Right cardiac atrium (tissue), 5 donors: ENCODE data around the gene TSHZ3. TPM values are rescaled to one million over a fixed set of nuclear protein-coding genes. Genes with fewer than 3 reads are reported as not detected.
A peak's percentile ranks its signal among the peaks of the same experiment; 100 is the strongest.

Source experiments
- ATAC-seq, 2 donors: fragments of 200-7000 bp; cut with Tn5 transposase; one replicate each; pipeline versions ENCODE4 v1.8.0 to v1.9.1; 2020; ENCODE audit warnings: moderate library complexity in 2 of 2, mild to moderate bottlenecking in 1 of 2
- DNase-seq, 3 donors: peaks; one replicate each; pipeline ENCODE4 v3.0.0-alpha.2; 2020
- H3K27ac ChIP-seq: one replicate; pipeline ENCODE4 v1.5.1; 2013; ENCODE audit warnings: mild to moderate bottlenecking, low read length, control low read depth, moderate library complexity
- H3K27me3 ChIP-seq: one replicate; pipeline ENCODE4 v1.6.1; 2013; ENCODE audit not compliant: control insufficient read depth, insufficient read depth
- H3K4me1 ChIP-seq: one replicate; pipeline ENCODE4 v1.6.1; 2013; ENCODE audit warnings: low read length; ENCODE audit not compliant: control insufficient read depth, insufficient read depth
- H3K4me3 ChIP-seq: one replicate; pipeline ENCODE4 v1.5.1; 2013; ENCODE audit warnings: low read length, control low read depth
- H3K9me3 ChIP-seq: one replicate; pipeline ENCODE4 v1.6.1; 2013; ENCODE audit warnings: low read length; ENCODE audit not compliant: control insufficient read depth
- WGBS: extraction: QIAGEN DNeasy Blood & Tissue Kit; methylation state at CpG from one replicate; pipeline ENCODE4 v1.1.7; 2013; 5-methylcytosine and 5-hydroxymethylcytosine counted together
- intact Hi-C, 4 donors: fragments of 100-400 bp; cut with DNase I; formaldehyde crosslinking; loops; one replicate each; pipeline versions ENCODE4 v1.11.0 to v1.14.0; 2022 to 2023
- polyA plus RNA-seq: library from polyadenylated mRNA; stranded (reverse); fragments of 200-250 nt; gene quantifications from one replicate; pipeline ENCODE4 v1.2.3, GENCODE V29; 2013
- total RNA-seq, 4 donors: library from RNA; stranded (reverse); fragmentation: NEBNext Ultra II Directional; extraction: Animal tissue kit (Norgen Biotek cat#: 25700); gene quantifications; one replicate each; pipeline ENCODE4 v1.2.1, GENCODE V29; 2021
- donor health status: healthy with polysubstance abuse.
- donor health status: DM: no; HTN: yes; CAD: no.
- donor health status: DM: no; HTN: no; CAD: no.
- donor health status: DM: no; HTN: yes; CAD: no; lungs with severe emphysema.
- donor health status: DM: yes; HTN: yes; CAD: no.

The TSHZ3 gene
- total and polyA plus RNA-seq, 5 donors, result 1.5 to 7.0 (median 3.9) TPM

DNA sequence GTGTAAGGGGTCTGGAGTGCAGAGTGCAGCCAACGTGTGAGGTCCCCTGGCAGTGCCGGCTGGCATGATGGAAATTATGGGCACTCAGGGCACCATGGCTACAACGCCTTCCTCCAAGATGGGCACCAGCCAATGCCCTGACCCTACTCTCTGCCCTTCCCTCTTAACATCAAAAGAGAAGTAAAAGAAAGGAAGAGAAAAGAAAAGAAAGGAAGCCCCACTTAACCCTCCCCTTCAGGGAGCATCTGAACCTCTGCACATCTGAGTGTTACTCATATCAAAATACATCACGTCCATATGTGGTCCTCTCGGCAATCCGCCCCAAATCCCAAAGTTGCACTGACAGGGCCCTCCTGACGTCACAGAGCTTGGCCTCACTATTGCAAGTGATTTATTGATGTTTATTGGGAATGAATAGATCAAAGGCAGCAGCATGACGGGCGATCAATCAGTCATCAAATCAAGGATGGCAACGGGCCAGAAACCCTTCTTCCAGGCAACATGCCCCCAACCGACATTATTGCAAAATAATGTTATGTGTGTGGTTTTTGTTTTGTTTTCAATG is 1.3 kb downstream of the TSHZ3 start:
- no peak for ATAC-seq
- 34% methylated on average over 11 of the region's 11 CpGs for WGBS
- peak in 1 of 3 donors; percentile 66 for DNase-seq
- H3K4me3 ChIP-seq, result peak overlapping the region; percentile 98
- H3K4me1 ChIP-seq, result peaks cover 2% of the 10 kb centered on the region
- no peaks in the 10 kb centered on the region for H3K27me3 ChIP-seq
- intact Hi-C loops, result no loop called here
- no peaks in the 10 kb centered on the region for H3K9me3 ChIP-seq
- H3K27ac ChIP-seq, result no peak overlapping the region

DNA sequence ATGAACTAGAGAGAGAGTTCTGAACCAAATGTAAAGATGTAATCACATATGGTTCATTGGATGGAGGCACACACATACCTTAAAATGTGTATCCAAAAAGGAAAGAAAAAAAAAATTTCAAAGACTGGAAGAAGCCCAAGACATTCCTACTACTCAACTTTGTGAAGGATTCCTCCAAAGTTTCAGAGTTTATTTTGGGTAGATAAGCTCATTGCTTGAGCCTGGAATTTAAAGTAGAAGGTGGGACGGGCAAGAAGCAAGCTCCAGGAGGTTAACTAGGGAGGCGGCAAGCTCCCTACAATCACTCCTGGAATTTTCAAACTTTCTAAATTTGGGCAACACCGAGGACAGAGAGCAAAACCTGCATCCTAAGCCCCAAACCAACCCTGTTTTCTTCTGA is 1.9 kb downstream of the TSHZ3 start:
- H3K9me3 ChIP-seq, result no peaks in the 10 kb centered on the region
- no peaks in the 10 kb centered on the region for H3K27me3 ChIP-seq
- H3K27ac ChIP-seq, result no peak overlapping the region
- H3K4me1 ChIP-seq, result peaks cover 2% of the 10 kb centered on the region
- DNase-seq, result no peak
- no peak for ATAC-seq
- no peak overlapping the region for H3K4me3 ChIP-seq
- WGBS, result 46% methylated on average over 3 of the region's 3 CpGs
- intact Hi-C loops, result no loop called here

DNA sequence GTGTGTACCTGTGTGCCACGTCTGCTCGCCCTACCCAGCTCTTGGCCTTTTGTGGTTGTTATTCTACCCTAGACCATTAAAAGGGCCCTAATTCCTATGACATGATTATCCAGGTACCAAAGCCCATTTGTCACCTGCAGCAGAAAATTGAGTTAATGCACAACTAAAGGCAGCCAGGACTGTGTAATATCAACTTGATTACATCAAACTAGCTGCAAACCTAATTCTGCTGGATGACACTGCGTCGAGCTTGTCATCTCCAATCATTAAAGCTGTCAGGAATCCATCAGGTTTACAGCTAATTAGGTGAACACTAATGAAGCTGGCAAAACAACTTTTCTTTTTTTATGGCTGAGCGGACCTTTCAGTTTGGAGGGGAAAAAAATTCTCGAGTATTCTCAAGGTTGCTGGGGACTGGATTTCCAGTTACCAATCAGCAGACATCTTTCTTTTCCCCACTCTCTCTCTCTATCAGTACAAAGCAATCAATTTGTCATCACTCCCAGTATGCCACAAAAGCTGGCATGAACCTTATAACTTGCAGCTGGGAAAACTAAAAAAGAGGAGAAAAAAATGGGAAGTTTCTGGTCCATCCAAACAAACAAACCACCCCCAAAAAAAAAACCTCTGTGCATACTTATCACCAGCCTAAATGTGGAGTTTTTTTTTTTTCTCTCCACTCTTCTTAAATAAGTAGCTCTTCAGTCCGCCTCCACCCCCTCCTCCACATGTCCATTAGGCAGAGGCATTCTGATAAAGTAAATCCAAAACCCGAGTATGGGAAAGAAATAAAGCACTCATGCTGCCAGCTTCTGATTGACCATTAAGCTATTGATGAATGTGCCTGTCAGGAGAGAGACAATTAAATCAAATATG is 2.8 kb downstream of the TSHZ3 start:
- Histone ChIP-seq H3K27me3 (no peaks in the 10 kb centered on the region), H3K4me3 (no peak overlapping the region), H3K27ac (no peak overlapping the region), H3K4me1 (peaks cover 2% of the 10 kb centered on the region), H3K9me3 (no peaks in the 10 kb centered on the region)
- 78% methylated on average over 8 of the region's 8 CpGs for WGBS
- intact Hi-C loops, result no loop called here
- DNase-seq (no peak), ATAC-seq (no peak)

DNA sequence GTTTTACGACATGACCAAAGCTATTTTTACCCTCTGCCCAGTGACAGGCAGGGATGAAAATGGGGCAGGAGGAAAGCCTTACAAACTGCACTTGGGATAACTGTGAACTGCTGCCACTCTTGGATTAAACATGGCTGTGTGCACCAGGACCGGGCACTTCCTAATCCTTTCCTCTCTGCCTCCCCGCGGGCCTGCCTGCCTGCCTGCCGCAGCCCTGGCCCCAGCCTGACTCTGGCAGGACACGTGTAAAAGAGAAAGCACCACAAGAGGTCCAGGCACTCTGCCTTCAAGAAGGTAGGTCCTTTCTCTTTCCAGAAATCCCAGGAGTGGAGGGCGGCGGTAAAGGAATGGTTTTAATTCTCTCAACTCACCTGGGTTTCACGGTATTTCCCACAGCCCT is 4.8 kb downstream of the TSHZ3 start:
- no peaks in the 10 kb centered on the region for H3K9me3 ChIP-seq
- no peaks in the 10 kb centered on the region for H3K27me3 ChIP-seq
- H3K4me1 ChIP-seq, result peaks cover 5% of the 10 kb centered on the region
- no peak for DNase-seq
- H3K4me3 ChIP-seq, result no peak overlapping the region
- no peak overlapping the region for H3K27ac ChIP-seq
- 57% methylated on average over 9 of the region's 9 CpGs for WGBS
- no peak for ATAC-seq
- intact Hi-C loops, result no loop called here

DNA sequence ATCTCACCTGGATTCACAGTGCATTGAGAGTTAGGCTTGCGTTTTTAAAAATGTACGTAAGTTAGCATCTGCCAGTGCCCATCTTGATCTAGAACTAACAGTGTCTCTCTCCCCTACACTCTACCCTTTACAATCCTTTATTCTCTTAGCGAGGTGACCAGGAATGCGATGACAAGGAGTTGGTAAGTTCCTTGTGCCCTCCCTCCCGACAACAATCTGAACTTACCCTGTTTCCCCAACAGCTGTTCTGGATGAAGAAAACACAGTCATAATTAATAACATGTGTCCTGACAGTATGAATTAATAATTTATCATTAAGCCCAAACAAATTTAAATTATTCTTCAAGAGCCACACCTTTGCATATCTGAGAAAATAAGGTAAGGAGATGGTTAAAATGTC is 6.3 kb downstream of the TSHZ3 start:
- Histone ChIP-seq H3K4me3 (no peak overlapping the region), H3K9me3 (no peaks in the 10 kb centered on the region), H3K27ac (no peak overlapping the region), H3K27me3 (no peaks in the 10 kb centered on the region), H3K4me1 (peaks cover 5% of the 10 kb centered on the region)
- 88% methylated on average over 5 of the region's 5 CpGs for WGBS
- ATAC-seq, result no peak
- DNase-seq, result no peak
- intact Hi-C loops, result no loop called here

DNA sequence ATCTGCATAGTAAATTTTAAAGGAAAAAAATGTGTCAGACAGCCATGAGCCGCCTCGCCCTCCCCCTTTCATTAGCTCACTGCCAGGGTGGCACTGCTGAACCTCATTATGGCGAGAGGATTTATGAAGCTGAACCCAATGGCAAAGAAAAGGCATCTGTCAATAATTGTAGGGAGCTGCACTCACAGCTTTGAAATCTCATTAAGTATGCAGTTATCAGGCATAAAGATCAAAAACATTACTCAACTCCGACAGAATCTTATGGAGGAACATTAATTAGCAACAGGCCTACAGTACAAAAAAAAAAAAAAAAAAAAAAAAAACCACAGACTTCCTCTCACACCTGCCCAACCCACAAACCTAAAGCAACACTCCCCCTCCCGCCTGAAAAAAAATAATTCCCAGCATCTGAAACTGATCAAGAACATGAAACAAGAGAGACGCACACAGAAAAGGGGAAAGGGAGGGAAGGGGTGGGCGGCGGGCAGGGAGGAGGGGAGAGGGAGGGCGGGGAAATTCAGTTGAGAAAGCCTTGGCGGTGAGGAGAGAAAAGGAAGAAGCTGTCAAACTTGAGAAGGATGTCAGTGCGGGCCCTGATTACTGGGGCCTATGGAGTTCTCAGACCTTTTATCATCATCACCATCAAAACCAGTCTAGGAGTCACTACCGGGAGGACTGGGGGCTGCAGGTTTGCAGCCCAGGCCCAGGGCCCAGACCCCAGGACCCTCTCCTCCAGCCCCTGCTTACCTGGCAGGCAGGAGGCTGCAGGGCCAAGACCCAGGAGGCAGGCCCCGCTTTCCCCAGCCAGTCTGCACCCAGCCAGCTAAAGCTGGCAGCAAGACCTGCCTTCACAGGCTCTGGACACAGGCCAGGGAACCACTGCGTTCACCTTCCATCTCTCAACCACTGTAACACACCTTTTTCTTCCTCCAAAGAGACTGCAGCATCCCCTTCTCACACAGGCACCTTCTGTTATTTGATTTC is 8.9 kb downstream of the TSHZ3 start:
- ATAC-seq (no peak), DNase-seq (no peak)
- no peaks in the 10 kb centered on the region for H3K9me3 ChIP-seq
- WGBS, result 46% methylated on average over 14 of the region's 14 CpGs
- H3K4me1 ChIP-seq, result peaks cover 3% of the 10 kb centered on the region
- intact Hi-C loops, result no loop called here
- no peaks in the 10 kb centered on the region for H3K27me3 ChIP-seq
- no peak overlapping the region for H3K27ac ChIP-seq
- H3K4me3 ChIP-seq, result no peak overlapping the region

DNA sequence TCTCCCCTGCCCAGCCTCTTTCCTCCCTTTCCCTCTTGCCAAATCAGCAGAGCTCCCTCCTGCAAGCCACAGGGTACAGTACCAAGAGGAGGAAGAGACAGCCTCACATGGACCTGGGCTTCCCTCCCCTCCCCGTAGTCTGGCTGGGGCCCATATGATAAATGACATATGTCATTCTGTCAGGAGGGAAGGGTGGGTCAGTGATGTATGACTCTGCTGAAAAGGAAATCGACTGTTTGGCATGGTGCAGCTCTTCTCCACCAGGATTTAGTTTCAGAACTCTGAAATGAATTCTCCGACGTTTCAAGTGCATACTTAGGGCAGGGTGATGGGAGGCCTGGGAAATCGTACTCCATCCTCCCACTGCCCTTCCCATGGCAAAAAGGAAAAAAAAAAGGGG is 9.8 kb downstream of the TSHZ3 start:
- Histone ChIP-seq H3K4me1 (peaks cover 3% of the 10 kb centered on the region), H3K27ac (no peak overlapping the region), H3K27me3 (no peaks in the 10 kb centered on the region), H3K4me3 (no peak overlapping the region), H3K9me3 (no peaks in the 10 kb centered on the region)
- ATAC-seq (peak; percentile 40 to 47), DNase-seq (no peak)
- 23% methylated on average over 5 of the region's 5 CpGs for WGBS
- intact Hi-C loops, result no loop called here

DNA sequence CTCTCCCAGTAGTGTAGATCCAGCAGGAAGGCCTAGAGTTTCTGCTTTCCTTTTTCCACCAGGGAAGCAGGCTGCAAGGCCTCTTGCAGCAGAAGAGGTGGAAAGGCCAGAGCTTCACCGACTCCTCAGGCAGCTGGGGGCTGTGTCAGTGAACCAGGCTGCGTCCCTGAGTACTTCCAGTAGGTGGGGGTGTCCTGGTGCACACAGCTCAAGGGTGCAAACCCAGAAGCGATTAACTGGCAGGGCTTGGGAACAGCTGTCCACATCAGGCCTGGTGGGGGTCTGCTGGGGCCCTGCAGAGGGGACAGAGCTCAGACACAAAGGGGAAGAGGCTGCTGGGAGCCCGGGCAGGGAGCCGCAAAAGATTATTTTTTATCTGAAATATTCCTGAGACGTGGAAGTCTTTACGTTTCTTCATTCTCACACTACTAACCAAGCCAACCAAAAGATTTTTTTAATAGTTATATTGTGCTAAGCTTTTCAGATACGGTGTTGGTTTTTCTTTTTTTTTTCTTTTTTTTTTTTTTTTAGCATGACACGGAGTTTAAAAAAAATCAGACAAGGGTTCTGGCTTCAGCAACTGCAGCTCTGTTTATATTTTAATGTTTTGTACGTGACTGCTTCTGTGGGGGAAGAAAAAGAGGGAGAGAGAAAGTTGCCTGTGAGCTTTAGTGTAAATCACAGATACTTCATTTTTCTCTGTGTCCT is 11.0 kb downstream of the TSHZ3 start:
- Histone ChIP-seq H3K27ac (no peak overlapping the region), H3K4me3 (no peak overlapping the region)

DNA sequence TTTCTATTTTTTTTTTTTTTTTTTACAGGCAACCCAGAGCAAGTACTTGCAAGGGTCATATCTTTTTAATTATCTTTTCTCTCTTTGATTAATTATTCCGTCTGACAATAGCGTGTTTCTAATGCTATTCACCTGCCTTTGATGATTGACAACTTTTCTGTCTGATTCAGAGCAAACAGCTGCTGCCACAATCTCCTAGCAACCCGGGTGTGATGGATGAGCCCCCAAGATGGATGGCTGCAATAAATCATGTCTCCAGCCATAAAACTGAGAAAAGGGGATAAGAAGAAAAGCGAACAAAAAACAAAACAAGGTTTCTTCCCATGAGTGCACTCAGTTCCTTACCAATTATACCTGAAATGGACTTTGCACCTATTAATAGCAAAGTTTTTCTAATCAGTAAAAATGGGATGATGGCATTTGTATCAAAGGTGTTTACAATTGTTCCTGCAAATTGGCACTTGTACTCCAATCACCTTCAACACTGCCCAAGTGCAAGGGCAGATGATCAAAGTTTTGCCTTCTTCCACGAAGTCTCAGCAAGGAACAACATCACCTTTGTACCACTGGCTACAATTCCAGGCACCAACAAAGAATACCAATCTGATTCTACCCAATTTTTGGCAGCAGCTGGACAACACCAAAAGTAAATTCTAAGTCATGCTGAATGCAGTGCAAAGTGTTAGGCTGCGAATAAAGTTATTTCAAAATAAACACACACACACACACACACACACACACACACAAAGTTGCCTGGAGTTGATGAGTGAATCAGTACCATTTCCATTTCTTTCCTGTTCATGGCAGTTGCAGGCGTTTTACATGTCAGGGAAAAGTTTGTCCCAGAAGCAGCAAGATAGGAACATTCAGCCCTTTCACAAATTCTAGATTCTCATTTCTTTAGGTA is 12.0 kb downstream of the TSHZ3 start:
- DNase-seq (no peak), ATAC-seq (no peak)
- intact Hi-C loops, result no loop called here
- Histone ChIP-seq H3K27me3 (no peaks in the 10 kb centered on the region), H3K4me3 (no peak overlapping the region), H3K4me1 (peaks cover 3% of the 10 kb centered on the region), H3K9me3 (no peaks in the 10 kb centered on the region), H3K27ac (no peak overlapping the region)
- WGBS, result 83% methylated on average over 7 of the region's 7 CpGs

More for the DNA sequence above, 11.0 kb downstream of the TSHZ3 start:
- intact Hi-C loops, result no loop called here
- Histone ChIP-seq H3K27me3 (no peaks in the 10 kb centered on the region), H3K9me3 (no peaks in the 10 kb centered on the region), H3K4me1 (peaks cover 3% of the 10 kb centered on the region)
- 34% methylated on average over 10 of the region's 10 CpGs for WGBS
- ATAC-seq, result peak; percentile 92
- peak; percentile 64 to 88 (median 85) for DNase-seq

DNA sequence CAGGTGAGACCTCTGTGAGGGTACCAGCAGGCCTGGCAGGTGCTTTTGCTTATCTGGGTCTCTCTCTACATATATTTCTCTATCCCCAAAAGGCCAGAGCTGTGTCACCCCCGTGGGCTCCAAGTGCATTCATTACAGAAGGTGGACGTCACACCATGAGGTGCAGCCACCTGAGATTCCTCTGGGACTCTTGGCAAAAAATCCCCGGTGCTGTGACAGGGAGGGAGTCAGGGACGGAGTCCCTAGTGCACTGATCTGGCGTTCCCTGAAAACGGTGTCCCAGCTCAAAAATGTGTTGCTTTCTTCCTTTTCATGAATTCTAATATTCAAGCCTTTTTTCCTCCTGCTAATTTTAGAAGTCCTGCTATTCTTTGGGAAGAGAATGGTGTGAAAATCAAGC is 13.5 kb downstream of the TSHZ3 start:
- ATAC-seq (no peak), DNase-seq (no peak)
- WGBS, result 80% methylated on average over 6 of the region's 6 CpGs
- no peak overlapping the region for H3K27ac ChIP-seq
- H3K27me3 ChIP-seq, result no peaks in the 10 kb centered on the region
- no peaks in the 10 kb centered on the region for H3K9me3 ChIP-seq
- no peak overlapping the region for H3K4me3 ChIP-seq
- intact Hi-C loops, result no loop called here
- peaks cover 2% of the 10 kb centered on the region for H3K4me1 ChIP-seq
